Limb (tissue), 2 donors: ENCODE measurements around the gene INS.
"Not testable (repeated sequence)": the region's sequence is repeated elsewhere in the genome, so short reads cannot be mapped to it uniquely, and the experiment has no call there.

Experiments used
- DNase-seq, 2 donors: peaks; one replicate each; pipeline ENCODE4 v3.0.0-alpha.2; 2016; ENCODE audit errors: extremely low spot score in 2 of 2

The INS gene

GRCh38 chr11:2182075-2182474, 21.1 kb upstream of the INS start:
- DNase-seq, result no peak

- no peak for DNase-seq
Measured at GRCh38 chr11:2180789-2181370, 19.9 kb upstream of the INS start.

DNA sequence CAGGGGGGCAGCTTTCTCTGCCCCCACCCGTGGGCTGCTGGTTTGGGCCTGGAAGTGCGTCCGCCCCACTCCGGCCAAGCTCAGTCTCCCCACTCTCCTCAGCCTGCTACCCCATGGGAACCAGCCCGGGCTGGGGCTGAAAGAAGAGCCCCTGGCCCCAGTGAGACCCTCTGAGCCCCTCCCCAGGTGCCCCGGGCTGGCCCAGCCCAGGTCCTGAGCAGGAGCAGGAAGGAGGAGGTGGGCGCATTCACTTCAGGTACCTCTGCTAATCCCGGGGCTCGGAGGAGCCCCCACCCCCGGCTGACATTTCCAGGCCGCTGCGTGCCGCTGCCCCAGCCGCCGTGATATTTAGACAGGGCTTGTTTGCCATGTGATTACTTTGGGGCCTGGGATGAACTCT, 19.3 kb upstream of the INS start:
- DNase-seq, result no peak

GRCh38 chr11:2179516-2179915, 18.5 kb upstream of the INS start:
- no peak for DNase-seq

DNA sequence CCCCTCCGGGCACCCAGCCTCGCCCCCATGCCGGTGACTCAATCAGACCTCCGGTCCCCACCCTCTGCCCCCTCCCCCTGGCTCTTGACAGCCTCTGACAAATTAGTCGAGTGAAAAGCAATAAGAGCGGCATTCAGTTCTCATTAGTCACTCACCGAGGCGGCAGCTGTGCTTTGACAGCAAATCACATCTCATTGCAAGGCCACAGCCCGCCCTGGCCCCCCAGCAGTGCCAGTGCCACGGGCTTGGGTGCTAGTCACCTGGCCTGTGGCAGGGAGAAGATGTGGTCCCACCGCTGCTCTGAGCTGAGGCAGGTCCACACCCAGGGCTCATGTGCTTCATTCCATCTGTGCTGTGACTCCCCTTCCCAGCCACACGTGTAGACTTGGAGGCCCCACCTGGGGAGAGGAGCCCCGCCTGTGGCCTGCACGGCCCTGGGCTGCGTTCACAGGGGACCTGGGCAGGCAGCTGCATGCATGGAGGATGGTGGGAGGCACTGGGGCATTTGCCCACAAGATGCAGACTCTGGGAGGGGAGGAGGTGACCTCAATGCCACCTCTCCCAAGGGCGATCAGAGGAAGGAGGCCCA, 18.0 kb upstream of the INS start:
- DNase-seq, result no peak

GRCh38 chr11:2178055-2178773, 17.2 kb upstream of the INS start:
- not testable (repeated sequence) for DNase-seq

GRCh38 chr11:2177076-2177475, 16.1 kb upstream of the INS start:
- no peak for DNase-seq

- DNase-seq, result no peak
Measured at GRCh38 chr11:2176389-2176900, 15.4 kb upstream of the INS start.

GRCh38 chr11:2175659-2176058, 14.7 kb upstream of the INS start:
- no peak for DNase-seq

DNA sequence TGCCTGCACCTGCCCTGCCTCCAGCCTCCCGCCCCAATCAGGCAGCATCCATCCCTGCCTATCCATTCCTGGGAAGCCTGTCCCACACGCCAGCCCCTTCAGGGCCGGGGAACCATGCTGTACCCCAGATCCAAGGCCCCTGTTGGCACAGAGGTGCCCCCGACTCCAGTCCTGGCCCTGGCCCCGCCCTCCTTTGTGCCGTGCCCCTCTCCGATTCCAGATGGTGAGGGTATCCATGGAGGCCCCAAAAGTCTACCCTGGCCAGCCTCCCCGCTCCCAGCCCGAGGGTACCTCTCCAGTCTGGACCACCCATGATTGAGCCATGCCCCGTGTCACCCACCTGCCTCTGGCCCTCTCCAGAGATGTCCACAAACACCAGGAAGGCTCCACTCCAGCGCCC, 13.4 kb upstream of the INS start:
- DNase-seq, result no peak

GRCh38 chr11:2173761-2174160, 12.8 kb upstream of the INS start:
- no peak for DNase-seq

GRCh38 chr11:2173150-2173693, 12.2 kb upstream of the INS start:
- no peak for DNase-seq

DNA sequence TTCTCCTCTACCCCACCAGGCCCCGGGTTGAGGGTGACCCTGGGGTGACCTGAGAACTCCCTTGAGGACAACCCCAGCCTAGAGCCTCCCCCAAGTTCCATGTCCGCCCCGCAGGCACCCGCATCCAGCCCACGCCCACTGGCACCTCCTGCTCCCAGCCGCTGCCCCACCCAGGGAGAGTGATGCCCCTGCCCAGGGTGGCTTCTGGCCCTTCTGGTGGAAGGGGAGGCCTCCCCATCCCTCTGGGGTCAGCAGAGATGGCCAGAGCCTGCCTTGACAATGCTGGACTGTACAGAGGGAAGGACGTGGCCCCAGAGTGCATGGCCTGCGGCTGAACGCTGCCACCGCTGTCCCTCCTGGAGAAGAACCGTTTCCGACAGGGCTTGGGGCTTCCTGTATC, 11.7 kb upstream of the INS start:
- DNase-seq, result no peak

- DNase-seq, result no peak
Measured at GRCh38 chr11:2171591-2172003, 10.6 kb upstream of the INS start, which contains the start of gene TH. Gene TH, minus strand, starts transcription at chr11:2171815. Its CDS starts 29 bp downstream, at chr11:2171786.

DNA sequence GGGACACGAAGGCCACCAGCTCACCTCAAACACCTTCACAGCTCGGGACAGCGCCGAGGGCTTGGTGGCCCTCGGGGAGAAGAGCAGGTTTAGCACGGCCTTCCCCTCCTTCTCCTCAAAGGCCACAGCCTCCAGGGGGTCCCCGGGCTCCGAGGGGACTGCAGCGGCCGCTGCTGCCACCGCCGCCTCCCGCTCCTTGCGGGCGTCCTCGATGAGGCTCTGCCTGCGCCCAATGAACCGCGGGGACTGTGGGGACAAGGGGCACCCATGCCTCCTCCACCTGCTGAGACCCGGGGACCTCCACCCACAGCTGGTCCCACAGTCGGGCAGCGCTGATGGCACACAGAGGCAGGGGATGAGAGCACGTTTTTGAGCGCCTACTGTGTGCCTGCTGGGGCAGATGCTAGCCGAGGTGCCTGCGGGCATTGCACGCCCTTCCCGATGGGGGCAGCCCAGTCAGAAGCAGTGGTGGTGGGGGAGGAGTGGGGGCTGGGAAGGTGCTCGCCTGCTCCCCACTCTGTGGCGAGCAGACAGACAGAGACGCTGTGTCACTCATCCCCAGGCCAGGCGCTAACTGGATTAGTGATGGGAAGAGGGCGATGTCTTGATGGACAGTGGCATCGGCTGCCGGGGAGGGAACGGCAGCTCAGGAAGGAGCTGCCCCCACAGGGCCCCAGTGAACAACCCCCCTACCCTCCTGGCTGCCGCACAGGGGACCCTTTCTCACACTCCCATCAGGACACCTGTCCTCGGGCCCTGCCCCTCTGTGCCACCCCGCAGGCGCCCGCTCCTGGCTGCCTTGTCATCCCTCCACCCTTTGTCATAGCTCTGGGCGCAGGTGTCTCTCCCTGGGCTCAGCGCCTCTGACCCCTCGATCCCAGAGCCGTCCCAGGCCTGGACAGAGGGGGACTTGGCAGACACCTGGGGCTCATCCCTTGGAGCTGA, 8.9 kb upstream of the INS start:
- no peak for DNase-seq

- DNase-seq, result no peak
Measured at GRCh38 chr11:2169005-2169378, 8.0 kb upstream of the INS start.

DNA sequence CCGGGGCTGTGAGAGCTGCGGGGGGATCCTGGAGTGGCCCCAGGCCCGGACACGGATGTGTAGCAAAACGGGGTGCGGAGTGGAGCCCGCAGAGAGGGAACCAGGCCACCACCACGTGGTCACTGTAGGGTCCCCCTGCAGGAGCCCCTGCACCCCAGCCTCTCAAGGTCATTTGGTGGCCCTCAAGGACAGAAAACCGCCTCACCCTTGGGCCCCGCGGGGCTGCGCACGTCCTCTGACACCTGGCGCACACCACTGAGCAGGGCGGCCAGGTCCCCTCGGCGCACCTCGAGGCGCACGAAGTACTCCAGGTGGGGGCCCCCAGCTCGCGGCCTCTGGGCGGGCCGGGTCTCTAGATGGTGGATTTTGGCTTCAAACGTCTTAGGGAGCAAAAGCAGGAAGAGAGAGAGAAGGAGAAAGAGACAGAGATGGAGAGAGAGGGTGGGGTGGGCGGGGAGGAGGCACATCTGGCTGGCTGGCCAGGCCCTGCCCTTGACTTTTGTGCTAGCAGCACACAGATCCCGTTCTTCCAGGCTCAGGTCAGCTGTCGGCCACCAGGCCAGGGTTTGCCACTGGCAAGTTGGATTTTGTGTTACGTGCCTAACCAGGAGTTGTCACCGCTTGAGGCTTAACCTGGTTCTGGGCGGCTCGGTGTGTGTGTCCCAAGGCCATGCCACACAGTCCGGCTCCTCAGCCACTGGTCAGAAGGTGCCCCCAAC, 7.4 kb upstream of the INS start:
- DNase-seq, result no peak

DNA sequence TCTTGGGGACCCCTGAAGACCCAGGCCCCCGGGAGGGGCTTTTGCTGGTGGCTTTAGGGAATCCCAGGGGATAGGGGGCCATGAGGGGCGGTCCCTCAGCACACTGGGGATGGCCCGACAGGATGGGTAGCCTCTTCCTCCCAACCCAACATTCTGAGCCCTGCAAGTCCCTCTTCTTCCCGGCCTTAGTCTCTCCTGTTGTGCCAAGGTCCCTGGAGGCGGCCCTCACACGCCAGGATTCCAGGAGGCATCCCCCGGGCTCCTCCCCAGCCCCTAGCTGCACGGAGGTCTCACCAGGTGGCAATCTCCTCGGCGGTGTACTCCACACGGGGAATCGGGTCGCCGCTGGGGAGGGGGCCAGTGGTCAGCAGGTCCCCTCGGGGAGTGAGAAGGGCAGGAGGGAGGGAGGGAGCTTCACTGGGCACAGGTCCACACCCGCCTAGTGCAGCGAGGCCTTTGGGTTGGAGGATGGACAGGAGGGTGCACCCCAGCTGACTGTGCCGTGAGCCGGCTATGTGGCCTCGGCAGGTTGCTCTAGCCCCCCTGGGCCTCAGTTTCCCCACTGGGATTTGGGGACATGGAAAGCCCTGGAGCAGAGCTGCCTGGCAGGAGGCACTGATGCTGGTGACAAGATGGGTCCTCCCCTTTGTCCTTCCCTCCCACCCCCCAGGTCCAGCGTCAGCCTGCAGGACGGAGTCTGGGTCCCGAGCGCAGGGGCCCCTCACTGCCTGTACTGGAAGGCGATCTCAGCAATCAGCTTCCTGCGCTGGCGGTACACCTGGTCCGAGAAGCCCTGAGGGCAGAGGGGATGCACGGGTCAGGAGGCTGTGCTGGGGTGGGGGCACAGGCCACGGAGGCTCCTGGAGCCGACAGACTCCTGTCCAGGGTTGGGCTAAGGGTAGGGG, 6.4 kb upstream of the INS start:
- DNase-seq, result no peak

GRCh38 chr11:2166091-2166851, 5.3 kb upstream of the INS start:
- DNase-seq, result peak; percentile 24 to 83
